Urinary bladder (tissue), 4 donors: Measurements from ENCODE around the gene DNAJC5G. TPM values are rescaled to one million over a fixed set of nuclear protein-coding genes. Genes with fewer than 3 reads are reported as not detected.

ENCODE experiments used
- DNase-seq: peaks from one replicate; pipeline ENCODE4 v3.0.0-alpha.2; 2015; ENCODE audit errors: extremely low spot score
- H3K27ac ChIP-seq: one replicate; pipeline ENCODE4 v1.5.1; 2013; ENCODE audit warnings: low read depth, mild to moderate bottlenecking, moderate library complexity
- H3K36me3 ChIP-seq: one replicate; pipeline ENCODE4 v1.6.1; 2013; ENCODE audit warnings: mild to moderate bottlenecking, moderate library complexity; ENCODE audit not compliant: insufficient read depth
- H3K4me1 ChIP-seq: one replicate; pipeline ENCODE4 v1.6.1; 2013; ENCODE audit warnings: mild to moderate bottlenecking, moderate library complexity; ENCODE audit not compliant: insufficient read depth
- H3K4me3 ChIP-seq: one replicate; pipeline ENCODE4 v1.5.1; 2013; ENCODE audit warnings: low read depth, low read length
- WGBS: extraction: QIAGEN DNeasy Blood & Tissue Kit; methylation state at CpG from one replicate; pipeline ENCODE4 v1.1.7; 2013; 5-methylcytosine and 5-hydroxymethylcytosine counted together
- polyA plus RNA-seq: library from polyadenylated mRNA; stranded (reverse); fragments of 200-250 nt; gene quantifications from one replicate; pipeline ENCODE4 v1.2.3, GENCODE V29; 2013
- total RNA-seq: library from RNA; depleted of rRNA; stranded (reverse); fragments of >200 nt; gene quantifications from one replicate; pipeline ENCODE4 v1.2.3, GENCODE V29; 2014
- donor health status: healthy with polysubstance abuse.
- donor health status: healthy.

Gene DNAJC5G
- total and polyA plus RNA-seq, 2 donors: 0.42 TPM; not detected in 1

GRCh38 chr2:27245116-27245515 lies 30.1 kb upstream of the DNAJC5G start:
- H3K4me3 ChIP-seq: no peak overlapping the region
- no peak for DNase-seq
- 69% methylated on average over 10 of the region's 10 CpGs for WGBS
- no peaks in the 10 kb centered on the region for H3K4me1 ChIP-seq
- peaks cover 5% of the 10 kb centered on the region for H3K36me3 ChIP-seq
- no peak overlapping the region for H3K27ac ChIP-seq

- 71% methylated on average over 4 of the region's 4 CpGs for WGBS
- H3K27ac ChIP-seq: no peak overlapping the region
- H3K4me1 ChIP-seq: no peaks in the 10 kb centered on the region
- no peak overlapping the region for H3K4me3 ChIP-seq
- H3K36me3 ChIP-seq: peaks cover 4% of the 10 kb centered on the region
- no peak for DNase-seq
Measured at GRCh38 chr2:27245626-27246025, 29.6 kb upstream of the DNAJC5G start.

GRCh38 chr2:27247893-27248292 lies 27.3 kb upstream of the DNAJC5G start:
- H3K4me1 ChIP-seq: no peaks in the 10 kb centered on the region
- H3K36me3 ChIP-seq: peaks cover 4% of the 10 kb centered on the region
- no peak overlapping the region for H3K27ac ChIP-seq
- DNase-seq: no peak
- H3K4me3 ChIP-seq: no peak overlapping the region
- 81% methylated on average over 4 of the region's 4 CpGs for WGBS

- H3K36me3 ChIP-seq: no peaks in the 10 kb centered on the region
- no peak for DNase-seq
- WGBS: 45% methylated on average over 12 of the region's 12 CpGs
Measured at GRCh38 chr2:27249159-27249890, 25.9 kb upstream of the DNAJC5G start.

GRCh38 chr2:27249891-27250651 lies 25.2 kb upstream of the DNAJC5G start:
- no peak for DNase-seq
- 25% methylated on average over 22 of the region's 22 CpGs for WGBS
- H3K36me3 ChIP-seq: no peaks in the 10 kb centered on the region
- H3K27ac ChIP-seq: no peak overlapping the region
- no peaks in the 10 kb centered on the region for H3K4me1 ChIP-seq
- no peak overlapping the region for H3K4me3 ChIP-seq

More at GRCh38 chr2:27249159-27249890, 25.9 kb upstream of the DNAJC5G start:
- no peak overlapping the region for H3K4me3 ChIP-seq
- H3K4me1 ChIP-seq: no peaks in the 10 kb centered on the region
- H3K27ac ChIP-seq: no peak overlapping the region

GRCh38 chr2:27250652-27251379 lies 24.4 kb upstream of the DNAJC5G start:
- no peak overlapping the region for H3K4me3 ChIP-seq
- DNase-seq: no peak
- 56% methylated on average over 13 of the region's 13 CpGs for WGBS
- no peak overlapping the region for H3K27ac ChIP-seq
- no peaks in the 10 kb centered on the region for H3K36me3 ChIP-seq
- H3K4me1 ChIP-seq: no peaks in the 10 kb centered on the region

GRCh38 chr2:27251766-27252165 lies 23.5 kb upstream of the DNAJC5G start:
- no peak overlapping the region for H3K4me3 ChIP-seq
- no peak for DNase-seq
- no peak overlapping the region for H3K27ac ChIP-seq
- H3K4me1 ChIP-seq: no peaks in the 10 kb centered on the region
- WGBS: 72% methylated on average over 13 of the region's 13 CpGs
- H3K36me3 ChIP-seq: no peaks in the 10 kb centered on the region

- no peaks in the 10 kb centered on the region for H3K36me3 ChIP-seq
- no peak overlapping the region for H3K4me3 ChIP-seq
- no peak overlapping the region for H3K27ac ChIP-seq
- H3K4me1 ChIP-seq: no peaks in the 10 kb centered on the region
- WGBS: 30% methylated on average over 13 of the region's 13 CpGs
- no peak for DNase-seq
Measured at GRCh38 chr2:27255187-27255586, 20.0 kb upstream of the DNAJC5G start.

GRCh38 chr2:27255660-27256059 lies 19.6 kb upstream of the DNAJC5G start:
- Histone ChIP-seq H3K4me3 (no peak overlapping the region), H3K36me3 (no peaks in the 10 kb centered on the region), H3K27ac (no peak overlapping the region), H3K4me1 (no peaks in the 10 kb centered on the region)
- WGBS: 31% methylated on average over 1 of the region's 1 CpG
- no peak for DNase-seq

- Histone ChIP-seq H3K4me1 (no peaks in the 10 kb centered on the region), H3K4me3 (no peak overlapping the region), H3K27ac (no peak overlapping the region), H3K36me3 (no peaks in the 10 kb centered on the region)
- WGBS: 75% methylated on average over 7 of the region's 7 CpGs
- no peak for DNase-seq
Measured at GRCh38 chr2:27256855-27257454, 18.3 kb upstream of the DNAJC5G start.

GRCh38 chr2:27258051-27258450 lies 17.2 kb upstream of the DNAJC5G start:
- DNase-seq: no peak
- 88% methylated on average over 8 of the region's 8 CpGs for WGBS
- Histone ChIP-seq H3K27ac (no peak overlapping the region), H3K4me3 (no peak overlapping the region), H3K4me1 (no peaks in the 10 kb centered on the region), H3K36me3 (no peaks in the 10 kb centered on the region)

GRCh38 chr2:27261241-27261925 lies 13.8 kb upstream of the DNAJC5G start:
- 43% methylated on average over 11 of the region's 11 CpGs for WGBS
- no peak overlapping the region for H3K27ac ChIP-seq
- H3K4me3 ChIP-seq: no peak overlapping the region

GRCh38 chr2:27261926-27262298 lies 13.3 kb upstream of the DNAJC5G start:
- WGBS: 3% methylated on average over 40 of the region's 40 CpGs

More at GRCh38 chr2:27261241-27261925, 13.8 kb upstream of the DNAJC5G start:
- Histone ChIP-seq H3K4me1 (no peaks in the 10 kb centered on the region), H3K36me3 (no peaks in the 10 kb centered on the region)
- DNase-seq: no peak

More at GRCh38 chr2:27261926-27262298, 13.3 kb upstream of the DNAJC5G start:
- DNase-seq: no peak
- H3K36me3 ChIP-seq: no peaks in the 10 kb centered on the region
- H3K4me1 ChIP-seq: no peaks in the 10 kb centered on the region
- no peak overlapping the region for H3K27ac ChIP-seq
- H3K4me3 ChIP-seq: peak overlapping the region; percentile 46
